Hepatocyte (in vitro differentiated cells): Measurements from ENCODE around the gene TCF7L2.

ENCODE experiments used
- CTCF ChIP-seq: fragments of 200-600 bp; sonication (generic); IDR thresholded peaks from 2 replicates; pipeline ENCODE4 v1.5.1; 2016; ENCODE audit warnings: antibody characterized with exemption, mild to moderate bottlenecking; ENCODE audit not compliant: poor library complexity
- EZH2 ChIP-seq: fragments of 200-600 bp; sonication (generic); IDR thresholded peaks from 2 replicates; pipeline ENCODE4 v1.6.1; 2016; ENCODE audit warnings: antibody characterized with exemption, mild to moderate bottlenecking, borderline replicate concordance
- EZH2phosphoT487 ChIP-seq: fragments of 200-600 bp; sonication (generic); IDR thresholded peaks from one replicate; pipeline ENCODE4 v1.6.1; 2018; ENCODE audit warnings: antibody characterized with exemption, mild to moderate bottlenecking, low read depth, moderate library complexity; ENCODE audit not compliant: unreplicated experiment, severe bottlenecking

GRCh38 chr10:113091920-113092319 lies 141.9 kb downstream of the TCF7L2 start:
- TF ChIP-seq CTCF (no peak), EZH2phosphoT487 (no peak), EZH2 (no peak)
